ENCODE results near the gene KRT86.

- no peak for TF ChIP-seq CTCF (IDR thresholded peaks at IDR 0.05; ENCODE audit: insufficient read depth, low read length, poor library complexity, severe bottlenecking)
- no peak for TF ChIP-seq EZH2phosphoT487 (conservative IDR thresholded peaks at IDR 0.05; ENCODE audit: low read length)
These were observed 37.9 kb upstream of the KRT86 start for GRCh38 chr12:52236386-52237050.

All from SU-DHL-6 (cell line).